Dendritic cell treated with granulocyte-macrophage colony-stimulating factor and Interleukin-4, amounts not matched to agents 40 ng/mL and 50 ng/mL, for 4 days (primary cell): ENCODE measurements around the gene IQCE.

Experiments
- H3K27ac Mint-ChIP-seq: one replicate; pipeline ENCODE4 v1.8.0; 2022; ENCODE audit warnings: mild to moderate bottlenecking, mixed read lengths
- H3K27me3 Mint-ChIP-seq: one replicate; pipeline ENCODE4 v1.8.0; 2022; ENCODE audit warnings: mild to moderate bottlenecking, mixed read lengths
- H3K36me3 Mint-ChIP-seq: one replicate; pipeline ENCODE4 v1.8.0; 2022; ENCODE audit warnings: low read depth, mixed read lengths
- H3K4me1 Mint-ChIP-seq: one replicate; pipeline ENCODE4 v1.8.0; 2022; ENCODE audit warnings: low read depth, mixed read lengths
- H3K4me3 Mint-ChIP-seq: one replicate; pipeline ENCODE4 v1.8.0; 2022; ENCODE audit warnings: mild to moderate bottlenecking, moderate library complexity, mixed read lengths
- H3K9me3 Mint-ChIP-seq: one replicate; pipeline ENCODE4 v1.8.0; 2022; ENCODE audit warnings: mixed read lengths
- intact Hi-C: fragments of 100-400 bp; cut with micrococcal nuclease; formaldehyde crosslinking; loops from one replicate; pipeline ENCODE4 v1.15.0; 2022

Gene IQCE

DNA sequence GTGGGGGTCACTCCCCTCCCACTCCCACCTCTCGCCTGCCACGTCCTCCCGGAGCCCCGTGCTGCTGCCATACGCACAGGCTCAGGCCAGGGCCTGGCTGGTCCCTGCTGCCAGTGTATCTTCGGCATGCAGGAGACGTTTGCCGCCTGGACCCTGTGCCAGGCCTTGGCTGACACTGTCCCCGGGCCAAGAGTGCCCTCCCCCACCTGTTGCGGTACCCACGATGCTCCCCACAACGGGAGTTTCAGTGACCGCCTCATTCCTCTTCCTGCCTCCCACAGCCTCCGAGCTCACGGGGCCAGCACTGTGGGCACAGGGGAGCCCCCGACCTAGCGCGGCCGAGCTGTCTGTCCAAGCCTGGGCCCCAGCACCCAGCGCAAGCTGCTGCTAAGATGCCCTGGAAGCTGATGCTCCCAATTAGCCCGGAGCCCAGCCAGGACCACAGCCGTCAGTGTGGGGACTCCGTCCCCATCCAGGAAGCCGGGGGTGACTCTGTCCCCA lies 80.5 kb downstream of the IQCE start:
- H3K27ac Mint-ChIP-seq: peak overlapping the region; percentile 100
- H3K4me1 Mint-ChIP-seq: peaks cover 89% of the 10 kb centered on the region
- peak overlapping the region; percentile 62 for H3K4me3 Mint-ChIP-seq
- H3K36me3 Mint-ChIP-seq: peaks cover 93% of the 10 kb centered on the region
- no peaks in the 10 kb centered on the region for H3K27me3 Mint-ChIP-seq
- intact Hi-C loops: loop anchor here (10.0 kb wide), 1 partner anchor 114 kb away; no protein-coding TSS in a partner anchor
- H3K9me3 Mint-ChIP-seq: no peaks in the 10 kb centered on the region

DNA sequence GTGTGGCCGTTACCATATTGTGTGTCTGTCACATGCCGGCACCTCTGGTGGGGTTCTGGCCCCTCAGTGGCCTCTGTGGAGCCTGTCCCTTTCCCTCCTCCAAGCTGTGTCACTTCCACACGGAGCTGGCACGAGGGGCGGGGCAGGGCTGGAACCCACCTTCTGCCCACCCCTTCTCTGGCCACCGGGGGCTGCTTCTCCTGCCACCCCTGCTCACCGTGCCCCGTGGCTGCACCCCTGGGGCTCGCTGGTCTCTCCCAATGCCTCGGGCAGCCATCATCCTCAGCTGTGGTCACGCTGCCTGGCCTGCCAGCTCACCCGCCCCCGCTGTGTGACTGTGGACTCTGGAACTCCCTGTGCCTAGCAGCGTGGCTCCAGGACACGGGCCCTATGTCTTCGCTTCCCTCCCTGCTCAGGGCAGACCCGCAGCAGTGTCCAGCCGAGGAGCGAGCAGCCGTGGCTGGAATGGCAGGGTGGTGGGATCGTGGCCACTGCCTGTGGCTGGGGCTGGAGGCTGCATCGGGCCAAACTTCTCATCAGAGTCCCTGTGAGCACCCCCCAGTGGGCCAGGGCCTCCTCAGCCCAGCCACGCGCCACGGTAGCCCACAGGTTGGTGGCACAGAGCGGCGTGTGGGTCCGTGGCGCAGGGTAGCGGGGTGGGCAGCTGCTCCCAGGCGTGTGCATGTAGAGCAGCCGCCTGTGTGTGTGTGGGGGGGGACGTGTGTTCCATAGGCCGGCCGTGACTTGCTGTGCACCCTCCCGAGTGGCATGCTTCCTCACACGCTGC lies 81.1 kb downstream of the IQCE start:
- Mint-ChIP-seq H3K27me3 (no peaks in the 10 kb centered on the region), H3K36me3 (peaks cover 93% of the 10 kb centered on the region), H3K4me3 (peak overlapping the region; percentile 30), H3K27ac (peak overlapping the region; percentile 100), H3K9me3 (no peaks in the 10 kb centered on the region), H3K4me1 (peaks cover 89% of the 10 kb centered on the region)
- intact Hi-C loops: loop anchor here (5.0 to 10.0 kb wide), 2 partner anchors 83 to 115 kb away; partner anchors contain the start of genes BRAT1 and IQCE

DNA sequence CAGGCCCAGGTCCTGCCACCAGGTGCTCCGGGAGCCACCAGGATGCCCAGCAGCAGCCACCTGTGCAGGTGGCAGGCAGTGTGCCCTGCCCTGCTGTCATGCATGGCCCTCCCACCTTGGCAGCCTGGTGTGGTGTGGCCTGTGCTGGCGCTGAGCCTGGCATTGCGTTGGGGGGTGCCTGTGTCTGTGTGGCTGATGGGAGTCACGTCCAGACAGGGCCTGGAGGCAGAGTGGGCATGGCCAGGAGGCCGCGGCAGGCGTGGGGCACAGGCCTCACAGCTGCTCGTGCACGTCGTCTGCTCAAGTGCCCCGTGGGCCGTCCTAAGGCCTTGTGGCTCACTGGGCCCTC lies 81.7 kb downstream of the IQCE start:
- Mint-ChIP-seq H3K36me3 (peaks cover 93% of the 10 kb centered on the region), H3K27ac (peak overlapping the region; percentile 100), H3K4me1 (peaks cover 89% of the 10 kb centered on the region), H3K9me3 (no peaks in the 10 kb centered on the region), H3K27me3 (no peaks in the 10 kb centered on the region), H3K4me3 (peak overlapping the region; percentile 67)
- intact Hi-C loops: loop anchor here (5.0 kb wide), 1 partner anchor 83 kb away; the partner anchor contains the start of genes BRAT1 and IQCE

DNA sequence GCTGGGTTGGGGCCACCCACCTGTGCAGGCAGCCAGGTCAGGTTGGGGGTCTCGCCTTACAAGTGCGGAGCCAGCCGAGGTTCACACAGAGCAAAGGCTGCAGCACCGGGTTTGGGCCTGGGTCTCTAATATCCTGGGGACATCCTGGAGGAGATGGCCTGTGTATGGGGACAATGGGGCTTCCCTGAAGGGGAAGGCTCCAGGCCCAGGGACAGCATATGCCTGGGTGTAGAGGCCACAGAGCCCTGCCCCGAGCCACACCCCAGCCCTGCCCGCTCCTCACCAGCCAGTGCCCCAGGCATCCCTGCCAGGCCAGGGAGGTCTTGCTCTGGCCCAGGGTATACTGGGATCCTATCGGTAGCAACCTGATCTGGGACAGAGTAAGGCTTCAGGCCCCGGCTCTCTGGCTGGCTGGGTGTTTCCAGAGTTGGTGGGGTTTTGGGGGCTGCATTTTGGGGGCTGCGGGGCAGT lies 82.1 kb downstream of the IQCE start:
- H3K4me3 Mint-ChIP-seq: peak overlapping the region; percentile 67
- peak overlapping the region; percentile 100 for H3K27ac Mint-ChIP-seq
- intact Hi-C loops: loop anchor here (5.0 kb wide), 1 partner anchor 84 kb away; the partner anchor contains the start of genes BRAT1 and IQCE
- no peaks in the 10 kb centered on the region for H3K27me3 Mint-ChIP-seq
- H3K36me3 Mint-ChIP-seq: peaks cover 93% of the 10 kb centered on the region
- no peaks in the 10 kb centered on the region for H3K9me3 Mint-ChIP-seq
- peaks cover 89% of the 10 kb centered on the region for H3K4me1 Mint-ChIP-seq

DNA sequence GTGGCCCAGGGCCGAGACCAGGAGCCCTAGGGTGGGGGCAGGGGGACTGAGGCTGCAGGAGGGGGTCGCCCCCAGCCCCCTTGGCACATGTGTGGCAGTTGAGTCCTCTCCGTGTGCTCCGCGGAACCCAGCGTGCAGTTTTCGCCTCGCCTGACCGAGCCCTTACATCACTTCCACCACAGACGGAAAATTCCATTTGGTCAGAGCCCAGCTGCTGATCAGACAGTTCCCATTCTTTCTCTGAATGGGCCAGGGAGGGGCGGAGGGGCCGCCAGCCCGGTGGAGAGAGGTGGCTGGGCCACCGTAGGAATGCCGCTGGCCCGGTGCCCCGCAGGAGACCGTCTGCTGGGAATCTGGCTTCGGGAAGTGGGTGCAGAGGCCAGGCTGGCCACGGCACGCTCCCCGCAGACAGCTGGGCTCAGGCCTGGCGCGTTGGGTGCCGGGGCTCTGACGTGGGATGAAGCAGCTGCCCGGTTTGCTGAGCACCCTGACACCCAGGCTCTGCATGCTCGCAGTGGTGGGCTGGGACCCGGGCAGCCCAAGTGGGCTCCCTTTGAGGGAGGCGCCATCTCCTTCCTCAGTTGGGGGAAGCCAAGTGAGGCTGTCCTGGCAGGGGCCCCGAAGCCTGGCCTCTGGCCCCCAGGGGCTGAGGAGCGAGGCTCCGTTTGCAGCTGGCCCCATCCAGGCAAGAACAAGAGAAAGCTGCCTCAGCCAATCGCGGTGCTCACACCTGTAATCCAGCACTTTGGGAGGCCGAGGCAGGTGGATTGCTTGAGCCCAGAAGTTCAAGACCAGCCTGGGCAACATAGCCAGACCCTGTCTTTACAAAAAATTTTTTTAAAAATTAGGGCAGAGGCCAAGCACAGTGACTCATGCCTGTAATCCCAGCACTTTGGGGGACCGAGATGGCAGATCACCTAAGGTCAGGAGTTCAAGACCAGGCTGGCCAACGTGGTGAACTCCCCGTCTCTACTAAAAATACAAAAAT lies 82.9 kb downstream of the IQCE start:
- Mint-ChIP-seq H3K36me3 (peaks cover 93% of the 10 kb centered on the region), H3K27ac (peak overlapping the region; percentile 100), H3K4me1 (peaks cover 89% of the 10 kb centered on the region), H3K27me3 (no peaks in the 10 kb centered on the region), H3K4me3 (peak overlapping the region; percentile 67), H3K9me3 (no peaks in the 10 kb centered on the region)
- intact Hi-C loops: loop anchor here (5.0 kb wide), 1 partner anchor 84 kb away; the partner anchor contains the start of genes BRAT1 and IQCE

DNA sequence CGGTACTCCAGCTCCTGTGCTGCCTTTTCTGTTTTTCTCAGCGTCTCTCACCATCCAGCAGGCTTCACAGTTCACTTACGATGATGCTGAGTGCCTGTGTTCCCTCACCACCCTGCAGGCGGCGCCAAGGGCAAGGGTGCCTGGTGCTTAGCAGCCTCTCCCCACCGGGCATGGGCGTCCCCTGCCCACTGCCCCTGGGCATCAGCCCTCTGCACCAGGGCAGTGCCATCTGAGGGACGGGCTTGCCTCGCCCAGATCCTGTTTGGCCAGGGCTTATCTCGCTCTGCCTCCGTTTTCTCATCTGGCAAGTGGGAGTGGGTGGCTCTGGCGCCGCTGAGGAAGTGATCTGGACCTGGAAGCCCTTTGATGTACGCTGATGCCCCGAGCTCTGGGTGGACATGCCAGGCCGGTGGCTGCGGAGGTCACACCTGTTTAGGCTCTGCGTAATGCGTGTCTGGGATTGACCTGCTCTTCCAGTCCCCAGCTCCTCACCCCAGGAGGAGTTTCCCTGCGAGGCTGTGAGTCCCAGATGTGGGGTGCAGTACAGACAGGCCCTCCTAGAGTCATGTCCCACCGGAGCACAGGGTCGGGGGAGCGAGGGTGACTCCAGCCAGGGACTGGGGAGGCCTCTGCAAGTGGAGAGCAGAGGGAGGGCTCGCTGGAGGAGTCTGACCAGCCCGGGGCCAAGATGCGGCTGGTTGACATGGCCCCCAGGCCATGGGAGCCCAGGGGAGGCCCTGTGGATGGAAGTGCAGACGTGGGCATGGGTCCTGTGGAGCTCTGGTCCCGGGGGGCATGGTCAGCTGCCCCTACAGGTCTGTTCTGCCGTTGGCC lies 84.8 kb downstream of the IQCE start:
- peaks cover 85% of the 10 kb centered on the region for H3K4me1 Mint-ChIP-seq
- no peaks in the 10 kb centered on the region for H3K27me3 Mint-ChIP-seq
- H3K27ac Mint-ChIP-seq: peak overlapping the region; percentile 91
- intact Hi-C loops: loop anchor here (5.0 kb wide), 1 partner anchor 86 kb away; the partner anchor contains the start of genes BRAT1 and IQCE
- H3K4me3 Mint-ChIP-seq: no peak overlapping the region
- no peaks in the 10 kb centered on the region for H3K9me3 Mint-ChIP-seq
- H3K36me3 Mint-ChIP-seq: peaks cover 93% of the 10 kb centered on the region

DNA sequence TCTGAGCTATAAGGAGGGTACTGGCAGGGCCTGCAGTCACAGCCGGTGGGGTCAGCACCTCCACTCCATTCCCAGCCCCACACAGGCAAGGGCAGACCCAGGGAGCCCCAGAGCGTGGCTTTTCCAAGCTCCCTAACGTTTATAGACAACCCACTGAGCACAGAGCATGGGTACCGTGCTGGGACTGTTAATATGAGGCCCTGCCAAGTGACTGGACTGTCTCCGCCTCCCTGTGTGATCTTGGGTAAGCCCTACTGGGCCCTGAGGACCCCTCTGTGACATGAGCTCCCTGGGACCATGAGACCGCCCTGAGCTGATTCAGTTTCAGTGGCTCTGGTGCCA lies 85.4 kb downstream of the IQCE start:
- Mint-ChIP-seq H3K36me3 (peaks cover 93% of the 10 kb centered on the region), H3K27me3 (no peaks in the 10 kb centered on the region), H3K4me1 (peaks cover 85% of the 10 kb centered on the region), H3K4me3 (peak overlapping the region; percentile 37), H3K9me3 (no peaks in the 10 kb centered on the region), H3K27ac (peak overlapping the region; percentile 91)
- intact Hi-C loops: loop anchor here (5.0 kb wide), 1 partner anchor 87 kb away; the partner anchor contains the start of genes BRAT1 and IQCE

DNA sequence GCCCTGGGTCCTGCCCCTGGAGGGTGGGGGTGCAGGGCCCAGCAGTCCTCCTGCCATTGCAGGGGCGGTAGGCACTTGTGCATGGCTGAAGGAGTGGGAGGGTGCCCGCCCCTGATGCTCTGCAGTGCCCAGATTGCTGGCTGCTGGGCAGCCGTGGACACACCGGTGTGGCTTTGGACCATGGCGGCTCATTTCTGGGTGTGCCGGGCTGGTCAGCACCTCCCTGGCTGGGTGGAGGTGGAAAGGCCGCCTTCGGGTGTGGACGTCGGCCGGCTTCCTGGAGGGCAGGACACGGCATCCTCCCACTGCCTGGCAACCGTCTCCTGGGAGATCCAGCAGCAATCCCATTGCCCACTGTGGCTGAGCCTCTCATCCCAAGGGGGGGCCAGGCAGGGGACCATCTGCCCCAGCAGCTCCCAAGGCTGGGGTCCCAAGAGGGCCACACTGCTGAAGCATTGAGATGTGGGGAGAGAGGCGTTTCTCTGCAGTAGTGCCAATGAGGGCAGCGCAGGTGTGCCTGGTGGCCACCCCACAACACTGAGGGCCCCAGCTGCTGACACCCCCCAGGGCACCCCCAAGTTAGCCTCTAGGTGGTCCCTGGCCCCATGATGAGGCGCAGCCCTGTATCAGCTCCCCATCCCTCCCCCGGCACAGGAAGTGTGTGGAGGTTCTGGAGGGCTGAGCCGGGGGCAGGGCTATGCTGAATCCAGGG lies 85.9 kb downstream of the IQCE start:
- Mint-ChIP-seq H3K36me3 (peaks cover 93% of the 10 kb centered on the region), H3K4me1 (peaks cover 82% of the 10 kb centered on the region), H3K4me3 (peak overlapping the region; percentile 37), H3K27me3 (no peaks in the 10 kb centered on the region), H3K9me3 (no peaks in the 10 kb centered on the region), H3K27ac (peak overlapping the region; percentile 91)
- intact Hi-C loops: loop anchor here (5.0 kb wide), 2 partner anchors 37 to 87 kb away; partner anchors contain the start of genes BRAT1 and IQCE

DNA sequence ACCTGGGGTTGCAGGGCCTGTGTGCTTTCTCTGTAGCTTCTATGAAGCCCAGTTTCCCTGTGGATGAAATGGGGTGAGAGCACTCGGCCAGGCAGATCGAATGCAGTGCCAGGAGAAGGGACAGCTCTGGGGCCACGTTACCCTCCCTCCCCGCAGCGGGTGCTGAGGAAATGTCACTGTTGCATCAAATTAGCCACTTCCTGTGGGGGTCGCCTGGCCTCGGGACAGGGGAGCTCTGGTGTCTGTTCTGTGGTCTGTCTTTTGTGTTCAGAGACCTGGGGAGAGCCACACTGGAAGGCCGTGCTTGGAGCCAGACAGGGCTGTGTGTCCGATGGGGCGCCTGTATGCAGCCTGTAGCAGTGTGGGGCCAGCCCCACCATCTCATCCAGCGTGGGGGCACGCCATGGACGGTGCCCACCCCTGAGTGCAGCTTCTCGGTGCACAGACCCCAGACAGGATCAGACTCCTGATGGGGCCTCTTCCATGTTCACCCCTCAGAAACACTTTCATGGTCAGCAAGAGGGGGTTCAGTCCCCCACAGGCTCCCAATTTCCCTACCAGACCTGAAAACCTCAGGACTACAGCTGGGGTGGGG lies 86.6 kb downstream of the IQCE start:
- Mint-ChIP-seq H3K4me3 (peak overlapping the region; percentile 31), H3K27ac (peak overlapping the region; percentile 91)
- intact Hi-C loops: loop anchor here (5.0 kb wide), 1 partner anchor 38 kb away; no protein-coding TSS in a partner anchor

DNA sequence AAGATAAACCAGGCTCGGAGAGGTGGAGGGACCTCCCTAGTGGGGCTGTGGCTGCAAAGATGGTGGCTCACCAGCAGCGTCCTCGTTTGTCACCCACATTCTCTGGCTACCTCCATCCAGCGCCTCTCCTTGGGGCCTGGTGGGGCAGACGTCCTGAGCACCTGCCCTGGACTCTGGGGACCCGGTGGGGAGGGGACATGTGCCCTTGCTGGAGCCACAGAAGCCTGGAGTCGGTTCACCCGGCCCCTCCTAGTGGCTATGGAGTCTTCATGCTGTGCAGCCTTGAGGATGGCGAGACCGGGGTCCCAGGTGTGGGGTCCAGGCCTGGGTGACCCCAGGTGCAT lies 87.5 kb downstream of the IQCE start:
- Mint-ChIP-seq H3K4me3 (no peak overlapping the region), H3K27ac (peak overlapping the region; percentile 91), H3K27me3 (no peaks in the 10 kb centered on the region), H3K4me1 (peaks cover 81% of the 10 kb centered on the region), H3K9me3 (no peaks in the 10 kb centered on the region), H3K36me3 (peaks cover 94% of the 10 kb centered on the region)
- intact Hi-C loops: loop anchor here (5.0 kb wide), 1 partner anchor 39 kb away; no protein-coding TSS in a partner anchor

More for the DNA sequence above, 86.6 kb downstream of the IQCE start:
- no peaks in the 10 kb centered on the region for H3K9me3 Mint-ChIP-seq
- peaks cover 82% of the 10 kb centered on the region for H3K4me1 Mint-ChIP-seq
- H3K27me3 Mint-ChIP-seq: no peaks in the 10 kb centered on the region
- H3K36me3 Mint-ChIP-seq: peaks cover 93% of the 10 kb centered on the region

DNA sequence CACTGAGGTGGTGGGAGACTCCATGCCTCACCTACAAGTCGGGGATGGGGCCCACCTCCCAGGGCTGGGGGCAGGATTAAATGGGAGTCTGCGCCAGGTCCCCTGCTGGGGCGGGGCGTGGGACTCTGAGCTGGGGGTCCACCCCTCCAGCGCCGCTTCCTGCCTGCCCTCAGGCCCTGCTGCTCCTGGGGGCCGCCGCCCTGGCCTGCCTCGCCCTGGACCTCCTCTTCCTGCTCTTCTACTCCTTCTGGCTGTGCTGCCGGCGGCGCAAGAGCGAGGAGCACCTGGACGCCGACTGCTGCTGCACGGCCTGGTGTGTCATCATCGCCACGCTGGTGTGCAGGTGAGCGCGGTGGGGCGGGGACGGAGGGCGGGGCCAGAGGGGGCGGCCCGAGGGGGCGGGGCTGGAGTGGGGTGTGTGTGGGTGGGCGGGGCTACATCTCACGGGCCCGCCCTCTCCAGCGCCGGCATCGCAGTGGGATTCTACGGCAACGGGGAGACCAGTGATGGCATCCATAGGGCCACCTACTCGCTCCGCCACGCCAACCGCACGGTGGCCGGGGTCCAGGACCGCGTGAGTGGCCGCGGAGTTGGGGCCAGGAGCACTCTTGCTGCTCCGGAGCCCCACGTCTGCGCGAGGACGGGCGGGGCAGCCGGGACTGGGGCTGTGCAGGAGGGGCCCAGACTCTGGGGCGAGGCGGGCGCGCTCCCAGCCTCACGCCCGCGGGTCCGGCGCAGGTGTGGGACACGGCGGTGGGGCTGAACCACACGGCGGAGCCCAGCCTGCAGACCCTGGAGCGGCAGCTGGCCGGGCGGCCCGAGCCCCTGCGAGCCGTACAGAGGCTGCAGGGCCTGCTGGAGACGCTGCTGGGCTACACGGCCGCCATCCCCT lies 88.1 kb downstream of the IQCE start:
- peaks cover 94% of the 10 kb centered on the region for H3K36me3 Mint-ChIP-seq
- no peak overlapping the region for H3K4me3 Mint-ChIP-seq
- no peaks in the 10 kb centered on the region for H3K27me3 Mint-ChIP-seq
- peak overlapping the region; percentile 91 for H3K27ac Mint-ChIP-seq
- intact Hi-C loops: loop anchor here (1.0 to 5.0 kb wide), 2 partner anchors 10 to 40 kb away; no protein-coding TSS in a partner anchor
- no peaks in the 10 kb centered on the region for H3K9me3 Mint-ChIP-seq
- peaks cover 75% of the 10 kb centered on the region for H3K4me1 Mint-ChIP-seq
